MCF 10A (cell line): ENCODE results near the gene PEX11A. TPM values are rescaled to one million over a fixed set of nuclear protein-coding genes. Genes with fewer than 3 reads are reported as not detected.

Source experiments
- BruUV-seq: library from RNA; stranded (reverse); fragments of 400-500 nt; replicated peaks from 2 replicates; lab custom pipeline; 2021; lab: Mats Ljungman, UMichigan
- CTCF ChIA-PET: fragments of 300-600 bp; sonication (Branson Sonifier 250); formaldehyde crosslinking; extraction: SDS; loops from one replicate; lab custom pipeline; 2021; ENCODE audit warnings: antibody characterized with exemption, inconsistent platforms; lab: Yijun Ruan, JAX
- POLR2A ChIA-PET: fragments of 300-600, 350-650 bp; sonication (Branson Sonifier 250); formaldehyde crosslinking; extraction: SDS; loops from one replicate; lab custom pipeline; 2020; ENCODE audit warnings: antibody characterized with exemption, inconsistent platforms; lab: Yijun Ruan, JAX
- DNase-seq: peaks from one replicate; pipeline ENCODE4 v3.0.0-alpha.2; 2018; ENCODE audit not compliant: unreplicated experiment
- H3K27ac Mint-ChIP-seq: one replicate; pipeline ENCODE4 v1.8.0; 2022; ENCODE audit warnings: mild to moderate bottlenecking, low read depth, mixed read lengths; ENCODE audit not compliant: unreplicated experiment
- H3K27me3 Mint-ChIP-seq: one replicate; pipeline ENCODE4 v1.8.0; 2022; ENCODE audit warnings: mixed read lengths; ENCODE audit not compliant: insufficient read depth, unreplicated experiment
- H3K36me3 Mint-ChIP-seq: one replicate; pipeline ENCODE4 v1.8.0; 2022; ENCODE audit warnings: mild to moderate bottlenecking, moderate library complexity, mixed read lengths; ENCODE audit not compliant: insufficient read depth, unreplicated experiment
- H3K4me1 Mint-ChIP-seq: one replicate; pipeline ENCODE4 v1.8.0; 2022; ENCODE audit warnings: mixed read lengths; ENCODE audit not compliant: insufficient read depth, unreplicated experiment
- H3K4me3 Mint-ChIP-seq: one replicate; pipeline ENCODE4 v1.8.0; 2022; ENCODE audit warnings: mild to moderate bottlenecking, moderate library complexity, mixed read lengths; ENCODE audit not compliant: unreplicated experiment
- H3K9me3 Mint-ChIP-seq: one replicate; pipeline ENCODE4 v1.8.0; 2022; ENCODE audit warnings: mixed read lengths; ENCODE audit not compliant: unreplicated experiment
- intact Hi-C: fragments of 100-400 bp; cut with micrococcal nuclease; formaldehyde crosslinking; loops from 2 replicates; pipeline ENCODE4 v1.14.1; 2022
- total RNA-seq: library from RNA; stranded (reverse); gene quantifications from 2 replicates; pipeline ENCODE4 v1.2.3, GENCODE V29; 2022
- TF ChIP-seq, protein P1 (sequence below): fragments of 200-600 bp; IDR thresholded peaks from one replicate; pipeline ENCODE4 v1.8.0; 2022; ENCODE audit warnings: antibody characterized with exemption, mild to moderate bottlenecking; ENCODE audit not compliant: unreplicated experiment

The PEX11A gene
- total RNA-seq, 1 experiment from 2014 or later = 3.4 TPM

DNA sequence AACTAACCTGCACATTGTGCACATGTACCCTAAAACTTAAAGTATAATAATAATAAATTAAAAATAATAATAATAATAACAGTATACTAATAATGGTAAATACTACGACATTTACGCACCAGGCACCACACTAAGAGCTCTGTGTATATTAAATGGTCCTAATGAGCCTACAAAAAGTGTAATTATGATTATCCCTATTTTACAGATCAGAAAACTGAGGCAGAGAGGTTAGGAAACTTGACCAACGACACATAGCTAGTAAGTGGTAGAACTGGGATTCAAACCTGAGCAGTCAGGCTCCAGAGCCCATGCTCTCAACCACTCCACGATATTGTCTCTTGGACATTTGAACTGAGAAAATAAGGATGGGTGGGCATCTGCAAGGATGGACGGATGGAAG lies 50.3 kb downstream of the PEX11A start:
- Mint-ChIP-seq H3K4me1 (no peaks in the 10 kb centered on the region), H3K27ac (no peak overlapping the region), H3K27me3 (no peaks in the 10 kb centered on the region), H3K4me3 (no peak overlapping the region), H3K36me3 (no peaks in the 10 kb centered on the region), H3K9me3 (peaks cover 4% of the 10 kb centered on the region)
- BruUV-seq = no TSS peak
- POLR2A ChIA-PET = interaction anchor here (0.6 kb wide), 1 partner anchor 18 kb away, joined by 3 read pairs; no protein-coding TSS in a partner anchor
- CTCF ChIA-PET = no interaction called here
- DNase-seq = no peak
- TF ChIP-seq, protein P1, sequence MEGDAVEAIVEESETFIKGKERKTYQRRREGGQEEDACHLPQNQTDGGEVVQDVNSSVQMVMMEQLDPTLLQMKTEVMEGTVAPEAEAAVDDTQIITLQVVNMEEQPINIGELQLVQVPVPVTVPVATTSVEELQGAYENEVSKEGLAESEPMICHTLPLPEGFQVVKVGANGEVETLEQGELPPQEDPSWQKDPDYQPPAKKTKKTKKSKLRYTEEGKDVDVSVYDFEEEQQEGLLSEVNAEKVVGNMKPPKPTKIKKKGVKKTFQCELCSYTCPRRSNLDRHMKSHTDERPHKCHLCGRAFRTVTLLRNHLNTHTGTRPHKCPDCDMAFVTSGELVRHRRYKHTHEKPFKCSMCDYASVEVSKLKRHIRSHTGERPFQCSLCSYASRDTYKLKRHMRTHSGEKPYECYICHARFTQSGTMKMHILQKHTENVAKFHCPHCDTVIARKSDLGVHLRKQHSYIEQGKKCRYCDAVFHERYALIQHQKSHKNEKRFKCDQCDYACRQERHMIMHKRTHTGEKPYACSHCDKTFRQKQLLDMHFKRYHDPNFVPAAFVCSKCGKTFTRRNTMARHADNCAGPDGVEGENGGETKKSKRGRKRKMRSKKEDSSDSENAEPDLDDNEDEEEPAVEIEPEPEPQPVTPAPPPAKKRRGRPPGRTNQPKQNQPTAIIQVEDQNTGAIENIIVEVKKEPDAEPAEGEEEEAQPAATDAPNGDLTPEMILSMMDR = no peak
- intact Hi-C loops = loop anchor here (10.0 kb wide), 1 partner anchor 95 kb away; no protein-coding TSS in a partner anchor

DNA sequence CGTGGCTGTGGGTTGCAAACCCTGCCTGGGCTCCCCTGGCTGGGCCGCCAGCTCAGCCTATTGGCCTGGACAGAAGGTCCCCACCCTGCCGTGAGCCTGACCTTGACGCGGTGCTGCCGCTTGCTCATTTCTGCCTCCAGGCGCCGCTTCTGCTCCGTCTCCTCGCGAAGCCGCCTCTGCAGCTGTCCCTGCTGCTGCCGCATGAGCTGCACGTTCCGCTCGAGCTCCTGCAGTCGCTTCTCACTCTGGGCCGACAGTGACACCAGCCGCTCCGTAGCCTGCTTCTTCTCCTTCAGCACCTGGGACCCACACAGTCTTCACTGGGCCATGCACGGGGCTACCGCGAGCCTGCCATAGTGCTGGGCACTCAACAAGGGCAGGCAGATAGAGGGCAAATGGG lies 57.0 kb downstream of the PEX11A start:
- no peaks in the 10 kb centered on the region for H3K4me1 Mint-ChIP-seq
- peaks cover 7% of the 10 kb centered on the region for H3K9me3 Mint-ChIP-seq
- DNase-seq = no peak
- POLR2A ChIA-PET = no interaction called here
- no peaks in the 10 kb centered on the region for H3K27me3 Mint-ChIP-seq
- H3K36me3 Mint-ChIP-seq = peaks cover 20% of the 10 kb centered on the region
- H3K4me3 Mint-ChIP-seq = no peak overlapping the region
- H3K27ac Mint-ChIP-seq = no peak overlapping the region
- intact Hi-C loops = no loop called here
- CTCF ChIA-PET = interaction anchor here (1.0 kb wide), 1 partner anchor 15 kb away, joined by 4 read pairs; no protein-coding TSS in a partner anchor
- no TSS peak for BruUV-seq
- TF ChIP-seq, protein P1 = no peak

DNA sequence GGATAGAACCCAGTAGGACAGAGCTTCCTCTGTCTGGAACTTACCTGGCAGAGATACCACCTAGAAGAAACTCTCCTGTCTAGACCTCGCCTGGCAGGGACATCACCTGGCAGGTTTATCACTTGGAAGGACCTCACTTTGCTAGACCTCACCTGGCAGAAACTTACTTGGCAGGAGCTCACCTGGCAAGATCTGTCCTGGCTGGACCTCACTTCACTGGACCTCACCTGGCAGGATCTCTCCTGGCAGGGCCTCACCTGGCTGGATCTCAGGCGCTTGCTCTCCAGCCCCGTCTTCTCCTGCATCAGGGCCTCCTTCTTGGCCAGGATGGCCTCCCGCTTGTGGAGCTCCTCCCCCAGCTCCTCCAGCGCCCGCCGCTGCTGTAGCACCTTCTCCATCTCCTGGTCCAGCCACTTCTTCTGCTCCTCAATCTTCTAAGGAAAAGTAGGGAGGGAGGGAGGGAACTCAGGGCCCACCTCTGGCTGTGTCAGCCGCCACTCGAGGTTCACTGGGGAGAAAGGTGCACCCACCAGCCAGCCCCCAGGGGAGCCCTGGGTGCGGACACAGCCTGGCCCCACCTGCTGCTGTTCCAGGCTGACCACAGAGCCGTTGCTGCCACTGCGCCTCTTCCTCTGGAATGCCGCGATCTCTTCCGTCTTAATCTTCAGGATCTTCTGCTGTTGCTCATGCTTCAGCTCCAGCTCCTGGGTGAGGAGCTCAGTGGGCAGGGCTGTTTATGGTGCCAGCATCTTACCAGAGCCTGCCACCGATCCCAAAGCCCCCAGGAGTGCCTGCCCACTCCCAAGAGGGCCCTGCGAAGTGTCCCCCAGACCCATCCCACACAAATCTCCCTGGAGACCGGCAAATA lies 57.8 kb downstream of the PEX11A start:
- ChIA-PET POLR2A (no interaction called here), CTCF (interaction anchor here (0.6 to 1.0 kb wide), 4 partner anchors 10 to 124 kb away, joined by 3 to 6 read pairs (median 4); no protein-coding TSS in a partner anchor)
- BruUV-seq = no TSS peak

DNA sequence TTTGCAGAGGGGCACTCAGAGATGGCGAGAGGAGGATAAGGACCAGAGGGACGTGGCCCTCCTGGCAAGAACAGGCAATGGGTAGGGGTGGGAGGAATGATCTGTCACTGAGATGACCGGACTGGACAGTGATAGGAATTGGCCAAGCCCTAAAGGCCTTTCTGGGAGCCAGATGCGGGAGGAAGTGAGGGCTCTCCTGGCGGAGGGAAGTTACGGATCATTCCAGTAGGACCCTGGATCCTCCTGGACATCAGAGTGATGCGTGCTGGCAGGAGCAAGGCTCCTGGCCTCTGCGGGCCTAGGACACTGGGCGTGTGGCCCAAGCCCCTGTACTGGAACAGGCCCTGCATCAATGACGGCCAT lies 58.7 kb downstream of the PEX11A start:
- CTCF ChIA-PET = interaction anchor here (0.6 kb wide), 1 partner anchor 25 kb away, joined by 3 read pairs; no protein-coding TSS in a partner anchor
- no peaks in the 10 kb centered on the region for H3K27me3 Mint-ChIP-seq
- no peak overlapping the region for H3K4me3 Mint-ChIP-seq
- peaks cover 7% of the 10 kb centered on the region for H3K9me3 Mint-ChIP-seq
- no peak for DNase-seq
- H3K36me3 Mint-ChIP-seq = peaks cover 33% of the 10 kb centered on the region
- H3K27ac Mint-ChIP-seq = no peak overlapping the region
- no peaks in the 10 kb centered on the region for H3K4me1 Mint-ChIP-seq
- intact Hi-C loops = no loop called here
- POLR2A ChIA-PET = no interaction called here
- TF ChIP-seq, protein P1 = no peak
- no TSS peak for BruUV-seq

More for the DNA sequence above, 57.8 kb downstream of the PEX11A start:
- H3K4me1 Mint-ChIP-seq = no peaks in the 10 kb centered on the region
- TF ChIP-seq, protein P1 = no peak
- DNase-seq = no peak
- no peak overlapping the region for H3K4me3 Mint-ChIP-seq
- H3K9me3 Mint-ChIP-seq = peaks cover 7% of the 10 kb centered on the region
- no peak overlapping the region for H3K27ac Mint-ChIP-seq
- no peaks in the 10 kb centered on the region for H3K27me3 Mint-ChIP-seq
- peaks cover 25% of the 10 kb centered on the region for H3K36me3 Mint-ChIP-seq
- intact Hi-C loops = no loop called here
